ENCODE data around the gene CBARP. TPM values are rescaled to one million over a fixed set of nuclear protein-coding genes. Genes with fewer than 3 reads are reported as not detected.

Gene CBARP
- total and polyA plus RNA-seq, 2 of the 13 experiments (the other 11 are each of a cell fraction or from before 2014, with no cell fraction given) = 1.2 to 1.4 TPM

- TF ChIP-seq, protein P1, sequence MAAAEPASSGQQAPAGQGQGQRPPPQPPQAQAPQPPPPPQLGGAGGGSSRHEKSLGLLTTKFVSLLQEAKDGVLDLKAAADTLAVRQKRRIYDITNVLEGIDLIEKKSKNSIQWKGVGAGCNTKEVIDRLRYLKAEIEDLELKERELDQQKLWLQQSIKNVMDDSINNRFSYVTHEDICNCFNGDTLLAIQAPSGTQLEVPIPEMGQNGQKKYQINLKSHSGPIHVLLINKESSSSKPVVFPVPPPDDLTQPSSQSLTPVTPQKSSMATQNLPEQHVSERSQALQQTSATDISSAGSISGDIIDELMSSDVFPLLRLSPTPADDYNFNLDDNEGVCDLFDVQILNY (CRISPR knock-in tag; conservative IDR thresholded peaks at IDR 0.05) = no peak
- TF ChIP-seq, protein P2, sequence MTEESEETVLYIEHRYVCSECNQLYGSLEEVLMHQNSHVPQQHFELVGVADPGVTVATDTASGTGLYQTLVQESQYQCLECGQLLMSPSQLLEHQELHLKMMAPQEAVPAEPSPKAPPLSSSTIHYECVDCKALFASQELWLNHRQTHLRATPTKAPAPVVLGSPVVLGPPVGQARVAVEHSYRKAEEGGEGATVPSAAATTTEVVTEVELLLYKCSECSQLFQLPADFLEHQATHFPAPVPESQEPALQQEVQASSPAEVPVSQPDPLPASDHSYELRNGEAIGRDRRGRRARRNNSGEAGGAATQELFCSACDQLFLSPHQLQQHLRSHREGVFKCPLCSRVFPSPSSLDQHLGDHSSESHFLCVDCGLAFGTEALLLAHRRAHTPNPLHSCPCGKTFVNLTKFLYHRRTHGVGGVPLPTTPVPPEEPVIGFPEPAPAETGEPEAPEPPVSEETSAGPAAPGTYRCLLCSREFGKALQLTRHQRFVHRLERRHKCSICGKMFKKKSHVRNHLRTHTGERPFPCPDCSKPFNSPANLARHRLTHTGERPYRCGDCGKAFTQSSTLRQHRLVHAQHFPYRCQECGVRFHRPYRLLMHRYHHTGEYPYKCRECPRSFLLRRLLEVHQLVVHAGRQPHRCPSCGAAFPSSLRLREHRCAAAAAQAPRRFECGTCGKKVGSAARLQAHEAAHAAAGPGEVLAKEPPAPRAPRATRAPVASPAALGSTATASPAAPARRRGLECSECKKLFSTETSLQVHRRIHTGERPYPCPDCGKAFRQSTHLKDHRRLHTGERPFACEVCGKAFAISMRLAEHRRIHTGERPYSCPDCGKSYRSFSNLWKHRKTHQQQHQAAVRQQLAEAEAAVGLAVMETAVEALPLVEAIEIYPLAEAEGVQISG (CRISPR knock-in tag; IDR thresholded peaks at IDR 0.05) = peak; percentile 63
- TF ChIP-seq ZNF232 (CRISPR knock-in tag; IDR thresholded peaks at IDR 0.05; ENCODE audit: borderline replicate concordance) = no peak
- peak; percentile 92 for TF ChIP-seq STAG1 (CRISPR knock-in tag; IDR thresholded peaks at IDR 0.05)
- TF ChIP-seq ZNF224 (CRISPR knock-in tag; IDR thresholded peaks at IDR 0.05) = no peak
- TF ChIP-seq, protein P3, sequence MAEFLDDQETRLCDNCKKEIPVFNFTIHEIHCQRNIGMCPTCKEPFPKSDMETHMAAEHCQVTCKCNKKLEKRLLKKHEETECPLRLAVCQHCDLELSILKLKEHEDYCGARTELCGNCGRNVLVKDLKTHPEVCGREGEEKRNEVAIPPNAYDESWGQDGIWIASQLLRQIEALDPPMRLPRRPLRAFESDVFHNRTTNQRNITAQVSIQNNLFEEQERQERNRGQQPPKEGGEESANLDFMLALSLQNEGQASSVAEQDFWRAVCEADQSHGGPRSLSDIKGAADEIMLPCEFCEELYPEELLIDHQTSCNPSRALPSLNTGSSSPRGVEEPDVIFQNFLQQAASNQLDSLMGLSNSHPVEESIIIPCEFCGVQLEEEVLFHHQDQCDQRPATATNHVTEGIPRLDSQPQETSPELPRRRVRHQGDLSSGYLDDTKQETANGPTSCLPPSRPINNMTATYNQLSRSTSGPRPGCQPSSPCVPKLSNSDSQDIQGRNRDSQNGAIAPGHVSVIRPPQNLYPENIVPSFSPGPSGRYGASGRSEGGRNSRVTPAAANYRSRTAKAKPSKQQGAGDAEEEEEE (CRISPR knock-in tag; IDR thresholded peaks at IDR 0.05; ENCODE audit: borderline replicate concordance) = no peak
- no peak for TF ChIP-seq ATRX (CRISPR knock-in tag; IDR thresholded peaks at IDR 0.05; ENCODE audit: borderline replicate concordance)
- no peak for TF ChIP-seq ZNF382 (CRISPR knock-in tag; IDR thresholded peaks at IDR 0.05; ENCODE audit: borderline replicate concordance)
- TF ChIP-seq ZNF143 (CRISPR knock-in tag; IDR thresholded peaks at IDR 0.05) = no peak
- no peak for TF ChIP-seq NFKB2 (CRISPR knock-in tag; IDR thresholded peaks at IDR 0.05; ENCODE audit: borderline replicate concordance)
- peak; percentile 13; the same call in 1 of the 2 replicates for TF ChIP-seq ZFP62 (CRISPR knock-in tag; IDR thresholded peaks at IDR 0.05)
- no peak for TF ChIP-seq SATB2 (CRISPR knock-in tag; IDR thresholded peaks at IDR 0.05)
- TF ChIP-seq, protein P4, sequence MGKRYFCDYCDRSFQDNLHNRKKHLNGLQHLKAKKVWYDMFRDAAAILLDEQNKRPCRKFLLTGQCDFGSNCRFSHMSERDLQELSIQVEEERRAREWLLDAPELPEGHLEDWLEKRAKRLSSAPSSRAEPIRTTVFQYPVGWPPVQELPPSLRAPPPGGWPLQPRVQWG (CRISPR knock-in tag; IDR thresholded peaks at IDR 0.05; ENCODE audit: borderline replicate concordance, low read depth) = no peak
- TF ChIP-seq ZIK1 (CRISPR knock-in tag; IDR thresholded peaks at IDR 0.05; ENCODE audit: borderline replicate concordance, low read depth) = no peak
- peak; percentile 26; the same call in 1 of the 2 replicates for TF ChIP-seq KDM2A (CRISPR knock-in tag; IDR thresholded peaks at IDR 0.05; ENCODE audit: borderline replicate concordance, low read depth)
- peak; percentile 89 for TF ChIP-seq ZBTB7B (CRISPR knock-in tag; IDR thresholded peaks at IDR 0.05)
- TF ChIP-seq REXO4 (CRISPR knock-in tag; IDR thresholded peaks at IDR 0.05; ENCODE audit: borderline replicate concordance) = no peak
- TF ChIP-seq ZNF724P (CRISPR knock-in tag; IDR thresholded peaks at IDR 0.05; ENCODE audit: borderline replicate concordance) = no peak
Observed at GRCh38 chr19:1266916-1267476, 29.2 kb upstream of the CBARP start (continued).
